CD14-positive monocyte (primary cell): Measurements from ENCODE around the gene TRA2B. TPM values are rescaled to one million over a fixed set of nuclear protein-coding genes. Genes with fewer than 3 reads are reported as not detected.

Source experiments
- DNase-seq, 3 donors: peaks; one replicate each; pipeline ENCODE4 v3.0.0-alpha.2; 2011 to 2022
- H2AFZ ChIP-seq: 2 replicates; pipeline ENCODE4 v1.6.0; 2012; ENCODE audit warnings: mild to moderate bottlenecking, low read depth, low read length, inconsistent platforms; ENCODE audit not compliant: insufficient read depth, poor library complexity, severe bottlenecking
- H3K27ac ChIP-seq, 2 donors: 1 replicate in 1 of 2; 2 replicates in 1 of 2; pipeline ENCODE4 v1.5.1; 2012 to 2013; ENCODE audit warnings: low read length in 2 of 2, control low read depth in 1 of 2, inconsistent platforms in 1 of 2, low read depth in 1 of 2, mild to moderate bottlenecking in 1 of 2
- H3K27me3 ChIP-seq, 2 donors: one replicate each; pipeline versions ENCODE4 v1.6.0 to v1.6.1; 2011 to 2013; ENCODE audit warnings: low read length in 2 of 2; ENCODE audit not compliant: control insufficient read depth in 2 of 2, insufficient read depth in 2 of 2
- H3K36me3 ChIP-seq, 2 donors: replicated peaks in 1 of 2; 1 replicate in 1 of 2; 2 replicates in 1 of 2; pipeline versions ENCODE4 v1.5.1 to v1.6.1; 2012 to 2013; ENCODE audit warnings: low read length in 2 of 2, control low read depth in 1 of 2, inconsistent platforms in 1 of 2, mild to moderate bottlenecking in 1 of 2; ENCODE audit not compliant: insufficient read depth in 2 of 2, control insufficient read depth in 1 of 2
- H3K4me1 ChIP-seq, 2 donors: 1 replicate in 1 of 2; 2 replicates in 1 of 2; pipeline versions ENCODE4 v1.5.1 to v1.6.1; 2012 to 2013; ENCODE audit warnings: low read length in 2 of 2, control low read depth in 1 of 2, inconsistent platforms in 1 of 2, mild to moderate bottlenecking in 1 of 2, moderate library complexity in 1 of 2; ENCODE audit not compliant: insufficient read depth in 2 of 2, control insufficient read depth in 1 of 2
- H3K4me2 ChIP-seq: replicated peaks from 2 replicates; pipeline ENCODE3; 2012; ENCODE audit warnings: low read length, moderate library complexity, mild to moderate bottlenecking; ENCODE audit not compliant: poor library complexity, severe bottlenecking; ENCODE audit errors: extremely low read depth
- H3K4me3 ChIP-seq, 3 experiments: fragments of 200-600 bp in 1 of 3; sonication (generic) in 1 of 3; replicated peaks in 1 of 3; 1 replicate in 2 of 3; 2 replicates in 1 of 3; pipeline ENCODE4 v1.5.1; 2011 to 2013; ENCODE audit warnings: low read length in 3 of 3, mild to moderate bottlenecking in 3 of 3, control low read depth in 2 of 3, low read depth in 2 of 3, inconsistent platforms in 1 of 3, moderate library complexity in 1 of 3
- H3K79me2 ChIP-seq: 2 replicates; pipeline ENCODE4 v1.6.0; 2012; ENCODE audit warnings: mild to moderate bottlenecking, control low read depth, inconsistent platforms, low read length, moderate library complexity; ENCODE audit not compliant: insufficient read depth
- H3K9ac ChIP-seq: 2 replicates; pipeline ENCODE4 v1.6.0; 2017; ENCODE audit warnings: low read length, mild to moderate bottlenecking; ENCODE audit not compliant: insufficient read depth, poor library complexity, severe bottlenecking
- H3K9me3 ChIP-seq, 2 donors: replicated peaks in 1 of 2; 1 replicate in 1 of 2; 2 replicates in 1 of 2; pipeline versions ENCODE4 v1.5.1 to v1.6.1; 2012 to 2013; ENCODE audit warnings: low read length in 2 of 2, control low read depth in 1 of 2; ENCODE audit not compliant: control insufficient read depth in 1 of 2, insufficient read depth in 1 of 2
- H4K20me1 ChIP-seq: 2 replicates; pipeline ENCODE4 v1.6.0; 2012; ENCODE audit warnings: mild to moderate bottlenecking, low read length, control low read depth, moderate library complexity; ENCODE audit not compliant: insufficient read depth
- H3K27ac Mint-ChIP-seq, 7 donors: one replicate each; pipeline ENCODE4 v1.8.0; 2020; ENCODE audit warnings: mild to moderate bottlenecking in 7 of 7, mixed read lengths in 7 of 7, moderate library complexity in 6 of 7, inconsistent platforms in 2 of 7
- H3K27me3 Mint-ChIP-seq, 3 donors: one replicate each; pipeline ENCODE4 v1.8.0; 2021 to 2022; ENCODE audit warnings: low read depth in 3 of 3, mild to moderate bottlenecking in 3 of 3, mixed read lengths in 3 of 3, moderate library complexity in 3 of 3, inconsistent platforms in 1 of 3
- H3K36me3 Mint-ChIP-seq, 2 donors: one replicate each; pipeline ENCODE4 v1.8.0; 2020; ENCODE audit warnings: mixed read lengths in 2 of 2, inconsistent platforms in 1 of 2, mild to moderate bottlenecking in 1 of 2
- H3K4me1 Mint-ChIP-seq: one replicate; pipeline ENCODE4 v1.8.0; 2020; ENCODE audit warnings: mild to moderate bottlenecking, mixed read lengths
- H3K4me3 Mint-ChIP-seq, 2 donors: one replicate each; pipeline ENCODE4 v1.8.0; 2020; ENCODE audit warnings: mild to moderate bottlenecking in 2 of 2, mixed read lengths in 2 of 2, moderate library complexity in 1 of 2
- H3K9me3 Mint-ChIP-seq, 7 donors: one replicate each; pipeline ENCODE4 v1.8.0; 2020 to 2022; ENCODE audit warnings: mixed read lengths in 7 of 7, mild to moderate bottlenecking in 6 of 7, moderate library complexity in 6 of 7, inconsistent platforms in 2 of 7
- CTCF ChIP-seq: fragments of 200-600 bp; IDR thresholded peaks from one replicate; pipeline ENCODE4 v1.8.0; 2022; ENCODE audit warnings: antibody characterized with exemption, mild to moderate bottlenecking
- WGBS: methylation state at CpG from one replicate; pipeline ENCODE4 v1.1.5; 2013; ENCODE audit warnings: missing lambda C conversion rate; ENCODE audit not compliant: insufficient coverage; 5-methylcytosine and 5-hydroxymethylcytosine counted together
- intact Hi-C, 2 donors: fragments of 100-400 bp; cut with micrococcal nuclease; formaldehyde crosslinking; loops; one replicate each; pipeline versions ENCODE4 v1.15.0 to v1.15.1; 2023
- polyA plus RNA-seq, 3 donors: library from polyadenylated mRNA; depleted of rRNA in 1 of 3; unstranded in 2 of 3; stranded (reverse) in 1 of 3; fragments of 300-500 nt in 2 of 3; fragments of >200 nt in 1 of 3; fragmentation: Illumina TruSeq in 2 of 3; gene quantifications; 1 replicate in 2 of 3; 2 replicates in 1 of 3; pipeline ENCODE4 v1.2.3, GENCODE V29; 2012 to 2021

Gene TRA2B
- polyA plus RNA-seq, 3 donors, result 99.9 to 507 (median 121) TPM

DNA sequence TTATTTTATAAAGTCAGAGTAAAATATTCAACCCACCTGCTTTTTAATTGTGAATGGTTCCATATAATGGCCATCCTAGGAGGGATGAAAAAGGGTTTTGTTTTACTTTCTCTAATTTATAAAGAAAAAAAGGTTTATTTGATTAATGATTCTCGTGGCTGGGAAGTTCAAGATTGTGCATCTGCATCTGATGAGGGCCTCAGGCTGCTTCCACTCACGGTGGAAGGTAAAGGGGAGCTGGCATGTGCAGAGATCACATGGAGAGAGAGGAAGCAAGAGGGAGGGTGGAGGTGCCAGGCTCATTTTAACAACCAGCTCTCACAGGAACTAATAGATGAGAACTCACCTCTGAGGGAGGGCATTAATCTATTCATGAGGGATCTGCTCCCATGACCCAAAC lies 27.7 kb upstream of the TRA2B start:
- H3K9me3 Mint-ChIP-seq, result peaks cover 0 to 13% (median 6%) of the 10 kb centered on the region in 7 donors
- WGBS, result 88% methylated on average over 1 of the region's 2 CpGs

DNA sequence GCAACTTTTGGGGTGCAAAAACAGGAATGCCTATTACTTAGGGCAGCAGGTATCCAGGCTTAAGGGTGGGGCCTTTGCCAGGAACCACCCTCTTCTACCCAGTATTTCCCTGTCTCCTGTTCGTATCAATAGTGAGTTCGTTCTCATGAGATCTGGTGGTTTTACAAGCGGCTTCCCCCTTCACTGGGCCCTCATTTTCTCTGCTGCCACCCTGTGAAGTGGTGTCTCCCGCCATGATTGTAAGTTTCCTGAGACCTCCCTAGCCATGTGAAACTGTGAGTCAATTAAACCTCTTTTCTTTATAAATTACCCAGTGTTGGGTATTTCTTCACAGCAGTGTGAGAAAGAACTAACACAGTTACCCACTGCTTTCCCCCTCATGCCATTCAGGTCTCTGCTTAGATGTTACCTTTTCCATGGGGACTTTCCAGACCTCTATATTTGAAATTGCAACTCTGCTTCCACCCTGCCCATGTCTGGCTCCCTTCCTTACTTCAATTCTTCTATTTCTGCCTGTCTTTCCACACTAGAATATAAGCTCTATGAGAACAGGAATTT lies 23.9 kb upstream of the TRA2B start:
- intact Hi-C loops, result no loop called here
- Mint-ChIP-seq H3K36me3 (no peaks in the 10 kb centered on the region), H3K9me3 (peaks cover 0 to 18% (median 6%) of the 10 kb centered on the region in 7 donors), H3K4me3 (no peak overlapping the region), H3K27me3 (peaks cover 0 to 2% (median 1%) of the 10 kb centered on the region in 3 donors), H3K27ac (no peak overlapping the region), H3K4me1 (peaks cover 9% of the 10 kb centered on the region)
- Histone ChIP-seq H3K4me3 (no peak overlapping the region), H3K4me2 (no peak overlapping the region), H3K9me3 (peaks cover 0 to 4% of the 10 kb centered on the region in 2 donors), H3K36me3 (no peaks in the 10 kb centered on the region), H3K27ac (no peak overlapping the region), H2AFZ (no peak overlapping the region), H3K27me3 (no peaks in the 10 kb centered on the region), H3K4me1 (peaks cover 21 to 24% of the 10 kb centered on the region in 2 donors), H4K20me1 (no peaks in the 10 kb centered on the region), H3K9ac (no peak overlapping the region), H3K79me2 (no peaks in the 10 kb centered on the region)
- TF ChIP-seq CTCF, result no peak
- no peak for DNase-seq
- WGBS, result 100% methylated on average over 2 of the region's 4 CpGs

More for the DNA sequence above, 27.7 kb upstream of the TRA2B start:
- Mint-ChIP-seq H3K27ac (no peak overlapping the region), H3K27me3 (peaks cover 0 to 3% (median 0%) of the 10 kb centered on the region in 3 donors), H3K36me3 (no peaks in the 10 kb centered on the region), H3K4me3 (no peak overlapping the region), H3K4me1 (no peaks in the 10 kb centered on the region)
- Histone ChIP-seq H3K36me3 (no peaks in the 10 kb centered on the region), H3K27ac (no peak overlapping the region), H3K79me2 (no peaks in the 10 kb centered on the region), H3K4me1 (peaks cover 5 to 7% of the 10 kb centered on the region in 2 donors), H4K20me1 (no peaks in the 10 kb centered on the region), H3K9ac (no peak overlapping the region), H3K27me3 (no peaks in the 10 kb centered on the region), H2AFZ (no peak overlapping the region), H3K4me2 (no peak overlapping the region), H3K4me3 (no peak overlapping the region), H3K9me3 (peaks cover 0 to 4% of the 10 kb centered on the region in 2 donors)
- intact Hi-C loops, result no loop called here
- DNase-seq, result no peak
- TF ChIP-seq CTCF, result no peak
